GM18951 (cell line): ENCODE results near the gene KLF13.

Source experiments
- POLR2A ChIP-seq: IDR thresholded peaks from 4 replicates; pipeline ENCODE4 v1.6.1; 2011; ENCODE audit warnings: mild to moderate bottlenecking; ENCODE audit not compliant: insufficient read length, insufficient read depth; ENCODE audit errors: extremely low read depth
- in situ Hi-C: fragments of 300-500 bp; cut with MboI; formaldehyde crosslinking; loops from one replicate; pipeline ENCODE4 v1.12.0; 2022; ENCODE audit warnings: low sequenced_read_pairs, mixed read lengths, inconsistent platforms; ENCODE audit not compliant: unreplicated experiment

KLF13 gene

DNA sequence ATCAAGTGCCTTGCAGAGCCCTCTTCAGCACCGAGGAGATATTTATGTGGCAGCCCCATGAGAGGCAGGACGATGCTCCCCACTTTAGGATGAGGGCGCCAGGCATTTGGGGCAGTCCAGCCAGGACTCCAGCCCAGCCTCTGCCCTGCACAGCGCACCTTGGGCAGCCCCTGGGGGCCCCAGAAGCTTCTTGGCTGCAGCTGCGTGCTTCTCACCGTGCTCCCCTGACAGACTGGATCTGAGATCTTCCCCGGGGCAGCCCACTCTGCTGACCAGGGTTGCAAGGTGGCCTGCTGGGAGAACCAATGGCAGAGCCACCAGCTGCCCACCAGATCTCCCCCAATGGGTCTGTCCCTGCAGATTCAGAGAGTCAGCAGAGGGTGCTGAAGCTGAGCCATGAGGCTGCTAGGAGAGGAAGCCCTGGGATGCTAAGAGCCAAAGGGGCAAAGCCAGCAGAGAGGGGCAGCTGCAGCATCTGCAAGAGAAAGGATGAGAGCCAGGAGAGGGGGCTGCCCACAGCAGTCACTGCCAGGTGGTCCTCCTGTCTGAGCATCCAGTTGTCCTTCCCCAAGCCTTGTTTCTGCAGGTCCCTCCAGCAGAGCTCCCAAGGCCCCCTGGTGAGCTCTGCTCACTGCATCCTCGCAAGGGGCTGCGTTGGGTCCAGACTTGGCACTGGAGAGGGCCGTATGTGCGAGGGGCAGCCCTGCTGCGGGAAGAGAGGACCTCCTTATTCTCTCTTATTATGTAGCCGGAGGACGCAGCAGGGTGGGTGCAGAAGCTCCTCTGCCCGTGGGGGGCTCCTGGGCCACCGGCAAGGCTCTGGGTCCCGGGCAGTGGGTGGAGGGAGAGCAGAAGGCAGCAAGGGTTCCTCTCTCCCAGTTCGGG is 14.7 kb upstream of the KLF13 start:
- in situ Hi-C loops = no loop called here

DNA sequence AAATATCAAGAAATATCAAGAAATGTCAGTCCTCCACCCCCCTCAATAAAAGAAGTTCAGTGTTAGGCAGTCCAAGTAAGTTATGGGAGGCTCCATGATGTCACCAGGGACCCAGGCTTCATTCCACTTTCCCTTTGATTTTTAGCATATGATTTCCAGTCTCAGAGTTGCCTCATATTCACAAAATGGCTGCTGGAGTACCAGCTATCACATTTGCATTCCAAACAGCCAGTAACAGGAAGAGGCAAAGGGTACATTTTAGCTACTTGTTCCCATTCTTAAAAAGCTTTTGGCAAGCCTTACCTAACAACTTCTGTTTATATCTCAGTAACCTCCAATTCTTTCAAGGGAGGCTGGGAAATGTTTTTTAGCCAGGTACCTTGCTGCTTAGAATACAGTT is 13.4 kb upstream of the KLF13 start:
- TF ChIP-seq POLR2A = no peak
- in situ Hi-C loops = no loop called here

More for the DNA sequence above, 14.7 kb upstream of the KLF13 start:
- TF ChIP-seq POLR2A = no peak

DNA sequence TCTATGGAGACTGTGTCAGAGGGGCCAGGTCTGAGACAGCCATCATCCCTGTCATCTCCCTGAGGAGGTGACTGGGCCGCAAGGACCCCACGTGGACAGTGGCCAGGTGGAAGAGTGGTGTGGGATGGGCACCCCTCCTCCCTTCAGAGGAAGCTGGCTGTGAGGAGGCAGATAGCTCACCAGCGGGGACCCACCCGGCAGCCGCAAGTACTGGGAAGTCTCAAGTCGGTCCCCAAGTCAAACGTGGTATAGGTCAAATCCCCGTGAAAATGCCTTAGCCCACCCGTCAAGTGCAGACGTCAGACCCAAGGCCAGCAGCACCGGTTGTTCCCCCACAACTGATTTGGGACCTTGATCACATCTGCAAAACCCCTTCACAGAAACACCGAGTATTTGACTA is 12.3 kb upstream of the KLF13 start:
- TF ChIP-seq POLR2A = no peak
- in situ Hi-C loops = no loop called here

DNA sequence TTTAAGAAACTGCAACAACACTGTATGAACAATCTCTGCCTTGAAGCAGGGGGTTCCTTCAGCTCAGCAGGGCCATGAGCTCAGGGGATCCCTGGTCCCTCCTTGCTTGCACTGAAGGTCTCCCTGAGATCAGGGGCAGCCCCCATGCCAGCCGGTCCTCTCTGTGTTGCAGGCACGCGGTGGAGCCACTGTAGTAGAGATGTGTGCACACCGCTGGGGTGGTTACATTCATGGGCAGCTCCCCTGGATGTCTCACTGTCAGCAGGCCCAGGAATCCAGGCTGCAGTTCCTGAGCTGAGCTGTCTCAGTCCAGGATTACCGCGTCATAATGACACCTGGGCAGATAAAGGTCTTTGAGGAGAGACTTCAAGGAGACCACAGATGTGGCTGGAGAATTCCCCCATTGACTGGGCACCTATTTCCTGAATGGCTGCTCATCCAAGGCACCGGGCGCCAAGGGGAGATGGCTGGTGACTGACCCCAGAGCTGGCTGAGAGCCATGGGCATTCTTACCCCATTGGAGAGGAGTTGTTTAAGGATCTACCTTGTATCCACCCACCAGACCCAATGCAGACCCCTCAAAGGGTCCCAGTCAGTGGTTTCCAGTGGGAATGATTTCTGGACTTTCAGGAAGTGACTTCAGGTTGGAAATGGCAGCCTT is 10.4 kb upstream of the KLF13 start:
- TF ChIP-seq POLR2A = no peak
- in situ Hi-C loops = no loop called here

DNA sequence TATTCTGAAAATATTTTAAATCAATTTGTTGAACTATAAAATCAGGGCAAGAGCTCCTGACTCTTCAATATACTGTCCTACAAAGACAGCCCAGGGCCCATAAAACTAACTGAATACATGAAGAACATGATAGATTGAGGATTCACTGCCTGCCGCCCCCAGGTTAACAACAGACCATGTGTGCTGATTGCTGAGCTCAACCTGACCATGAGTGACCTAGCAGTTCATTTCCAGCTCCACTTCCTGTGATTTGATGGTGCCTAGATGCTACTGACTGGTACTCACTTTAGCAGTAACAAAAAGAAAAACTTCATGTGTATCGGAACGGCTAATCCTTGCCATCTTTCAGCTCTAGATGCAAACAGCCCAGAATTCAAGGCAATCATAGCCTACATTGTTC is 9.6 kb upstream of the KLF13 start:
- TF ChIP-seq POLR2A = no peak
- in situ Hi-C loops = no loop called here

DNA sequence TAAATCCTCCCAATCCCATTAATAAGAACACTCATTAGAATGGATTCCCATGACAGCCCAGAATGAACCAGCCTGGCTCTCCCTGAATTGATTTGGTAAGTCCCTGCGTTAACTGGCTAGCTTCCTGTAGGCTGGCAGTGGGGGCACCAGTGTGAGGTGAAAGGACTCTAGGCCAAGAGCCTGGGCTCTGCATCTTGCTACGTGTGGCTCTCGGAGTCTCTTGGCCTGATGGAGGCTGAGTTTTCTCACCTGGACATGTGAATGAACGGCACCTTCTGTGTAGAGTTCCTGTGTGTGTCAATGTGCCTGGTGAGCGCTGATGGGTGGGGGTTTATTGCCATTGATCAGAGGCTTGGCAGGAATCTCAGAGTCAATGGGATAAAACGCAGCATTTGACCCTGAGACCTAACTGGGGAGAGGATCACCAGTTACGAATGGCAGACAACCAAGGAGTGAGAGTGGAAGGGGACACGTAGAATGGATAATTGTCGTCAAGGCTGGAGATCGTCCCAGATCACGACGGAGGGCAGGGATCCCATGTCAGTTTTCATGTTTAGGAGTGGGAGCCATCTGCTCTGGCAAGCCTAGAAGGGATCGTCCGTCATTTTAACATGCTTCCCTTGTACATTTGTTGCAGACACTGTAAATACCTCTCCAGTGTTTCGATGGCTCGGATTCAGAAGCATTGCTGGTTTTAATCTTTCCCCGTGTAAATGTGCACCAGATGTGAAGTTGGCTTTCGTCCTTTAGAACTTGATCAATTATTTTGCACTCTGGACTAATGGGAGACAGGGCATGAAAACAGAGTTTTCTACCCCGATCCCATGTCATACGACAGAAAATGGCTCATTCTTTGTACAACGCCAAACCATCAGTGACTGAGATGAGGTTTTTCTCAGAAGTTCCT is 9.0 kb upstream of the KLF13 start:
- in situ Hi-C loops = no loop called here
- no peak for TF ChIP-seq POLR2A

DNA sequence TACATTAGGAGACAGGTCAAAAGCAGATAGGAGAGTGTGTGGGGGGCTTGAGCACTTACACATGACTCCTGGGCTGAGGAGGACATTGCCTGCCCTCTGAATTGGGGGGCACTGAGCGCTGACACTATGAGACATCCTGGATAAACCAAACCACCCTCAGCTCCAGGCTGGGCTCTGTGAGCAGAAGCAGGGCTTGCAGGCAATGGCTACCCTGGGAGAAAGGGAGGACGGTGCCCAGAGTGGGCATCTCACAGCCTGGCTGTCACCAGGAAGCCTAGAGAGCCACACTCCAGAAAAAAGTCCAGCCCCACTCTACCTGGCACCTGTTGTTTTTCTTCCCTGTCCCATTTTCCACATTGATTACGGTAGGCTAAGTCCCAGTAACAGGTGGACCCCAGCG is 8.2 kb upstream of the KLF13 start:
- in situ Hi-C loops = no loop called here
- no peak for TF ChIP-seq POLR2A

DNA sequence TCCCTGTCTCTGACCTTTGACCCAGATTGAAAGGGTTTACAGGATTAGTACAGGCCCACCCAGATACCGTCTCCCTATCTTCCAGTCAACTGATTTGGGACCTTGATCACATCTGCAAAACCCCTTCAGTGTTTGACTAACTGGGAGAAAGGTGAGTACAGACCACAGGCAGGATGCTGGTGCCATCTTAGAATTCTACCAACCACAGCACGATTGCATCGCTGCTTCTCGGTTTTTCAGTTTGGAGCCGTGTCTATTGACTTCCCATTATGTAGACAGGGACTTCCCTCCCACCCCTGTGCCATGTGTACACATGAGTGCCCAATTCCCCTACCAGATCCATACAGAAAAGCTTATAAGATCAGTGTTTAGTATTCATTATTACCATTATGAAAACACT is 6.6 kb upstream of the KLF13 start:
- in situ Hi-C loops = loop anchor here (10.0 kb wide), 1 partner anchor 95 kb away; no protein-coding TSS in a partner anchor
- no peak for TF ChIP-seq POLR2A

DNA sequence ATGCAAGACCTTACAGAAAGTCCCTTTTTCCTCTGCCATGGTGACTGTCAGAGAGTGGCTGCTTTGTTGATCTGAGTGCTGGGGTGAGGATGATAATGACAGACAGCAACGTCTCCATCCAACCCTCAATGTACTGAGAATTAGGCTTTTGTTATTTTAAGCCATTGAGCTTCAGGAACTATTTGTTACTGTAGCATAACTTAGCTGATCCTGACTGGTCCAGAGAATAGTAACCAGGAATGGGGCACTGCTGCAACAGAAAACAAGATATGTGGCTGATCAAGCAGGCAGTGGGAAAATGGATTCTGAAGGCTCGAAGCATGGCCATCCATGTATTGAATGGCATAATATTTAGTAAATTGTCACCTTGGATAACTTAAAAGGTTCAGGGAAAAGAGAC is 5.2 kb upstream of the KLF13 start:
- TF ChIP-seq POLR2A = no peak
- in situ Hi-C loops = loop anchor here (10.0 kb wide), 1 partner anchor 97 kb away; no protein-coding TSS in a partner anchor

DNA sequence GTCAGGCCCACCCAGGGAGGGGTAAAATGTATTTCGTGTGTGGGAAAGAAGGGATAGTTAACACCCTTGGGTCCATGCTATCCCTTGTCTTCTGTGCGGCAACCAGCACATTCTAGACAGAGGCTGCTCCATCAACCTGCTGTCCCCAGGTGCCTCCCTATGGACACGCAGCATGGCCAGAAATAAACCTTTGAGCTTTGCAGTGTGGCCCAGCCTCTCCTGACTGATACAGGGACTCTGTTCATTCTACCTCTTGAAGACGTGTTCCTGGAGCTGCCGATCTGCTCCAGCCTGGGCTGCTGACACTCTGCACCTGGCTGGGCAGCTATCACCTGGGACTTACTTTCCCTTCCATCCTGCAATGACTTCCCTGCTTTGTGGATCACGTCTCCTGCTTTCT is 4.1 kb upstream of the KLF13 start:
- TF ChIP-seq POLR2A = no peak
- in situ Hi-C loops = loop anchor here (10.0 kb wide), 1 partner anchor 98 kb away; no protein-coding TSS in a partner anchor

DNA sequence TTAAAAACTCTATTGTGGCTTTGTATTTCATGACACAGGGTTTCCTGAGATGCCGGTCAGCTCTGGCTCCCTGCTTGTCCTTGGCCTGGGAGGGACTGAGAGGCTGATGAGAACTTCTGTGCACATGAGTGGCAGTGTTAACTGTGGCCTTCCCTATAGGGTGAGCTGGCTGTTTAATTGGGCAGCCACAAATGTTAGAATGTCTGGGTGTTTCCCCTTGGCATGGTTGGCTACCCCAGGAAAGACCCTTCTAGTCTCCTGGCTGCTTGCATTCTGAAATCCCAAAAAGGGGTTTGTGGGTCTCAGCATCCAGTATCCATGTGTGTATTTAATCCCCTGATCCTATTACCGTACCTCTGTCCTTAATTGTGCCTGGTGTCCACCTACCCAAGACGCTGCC is 3.0 kb upstream of the KLF13 start:
- no peak for TF ChIP-seq POLR2A
- in situ Hi-C loops = loop anchor here (10.0 kb wide), 1 partner anchor 99 kb away; no protein-coding TSS in a partner anchor

DNA sequence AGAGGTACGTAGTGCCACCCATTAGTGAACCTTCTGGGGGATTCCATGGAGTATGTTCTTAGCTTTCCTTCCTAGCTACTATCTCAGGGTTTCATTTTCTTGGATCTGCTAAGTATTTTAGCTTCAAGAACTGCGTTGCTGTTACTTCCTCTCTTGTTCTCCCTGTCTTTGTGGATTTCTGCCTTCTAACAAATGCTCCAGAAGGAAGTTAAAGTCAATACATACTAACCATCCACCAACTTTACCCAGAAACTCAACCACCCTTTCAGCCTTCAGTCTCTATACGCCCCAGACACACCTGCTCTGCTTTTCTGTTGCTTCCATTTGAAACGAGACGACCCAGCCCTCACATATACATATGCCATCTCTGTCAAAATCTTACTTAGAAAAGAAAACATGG is 2.4 kb upstream of the KLF13 start:
- no peak for TF ChIP-seq POLR2A
- in situ Hi-C loops = loop anchor here (10.0 kb wide), 1 partner anchor 99 kb away; no protein-coding TSS in a partner anchor
